Stimulated activated memory B cell treated with anti-CD40 and anti-IgM and Interleukin-4, amounts not matched to agents 10 μg/mL and 1 μg/mL and 100 μg/mL, for 72 hours (primary cell): ENCODE data around the gene WDFY4.
"Not testable (repeated sequence)": the region's sequence is repeated elsewhere in the genome, so short reads cannot be mapped to it uniquely, and the experiment has no call there.

Experiments used
- ATAC-seq: fragments of 150-1000 bp; cut with Tn5 transposase; 2 replicates; pipeline ENCODE4 v1.10.0; 2021
- H3K27ac Mint-ChIP-seq: one replicate; pipeline ENCODE4 v1.8.0; 2022; ENCODE audit warnings: mild to moderate bottlenecking, mixed read lengths
- H3K27me3 Mint-ChIP-seq: one replicate; pipeline ENCODE4 v1.8.0; 2022; ENCODE audit warnings: mixed read lengths
- H3K36me3 Mint-ChIP-seq: one replicate; pipeline ENCODE4 v1.8.0; 2022; ENCODE audit warnings: mixed read lengths
- H3K4me1 Mint-ChIP-seq: one replicate; pipeline ENCODE4 v1.8.0; 2022; ENCODE audit warnings: mixed read lengths
- H3K4me3 Mint-ChIP-seq: one replicate; pipeline ENCODE4 v1.8.0; 2022; ENCODE audit warnings: mild to moderate bottlenecking, moderate library complexity, mixed read lengths
- H3K9me3 Mint-ChIP-seq: one replicate; pipeline ENCODE4 v1.8.0; 2022; ENCODE audit warnings: mixed read lengths

WDFY4 gene

GRCh38 chr10:48684792-48685623 lies at the start of gene WDFY4:
Gene WDFY4 (plus strand): TSS chr10:48684873. CDS start chr10:48709733, 24,860 bp downstream.
- Mint-ChIP-seq H3K9me3 (peaks cover 2% of the 10 kb centered on the region), H3K27me3 (no peaks in the 10 kb centered on the region), H3K4me1 (peaks cover 60% of the 10 kb centered on the region), H3K27ac (peak within 1 kb of the TSS; percentile 97), H3K36me3 (peaks cover 46% of the 10 kb centered on the region), H3K4me3 (peak within 1 kb of the TSS; percentile 88)
- ATAC-seq = peak; percentile 88

- ATAC-seq = no peak
- Mint-ChIP-seq H3K4me1 (peaks cover 57% of the 10 kb centered on the region), H3K27ac (peak overlapping the region; percentile 61), H3K36me3 (peaks cover 6% of the 10 kb centered on the region), H3K9me3 (peaks cover 5% of the 10 kb centered on the region), H3K27me3 (peaks cover 39% of the 10 kb centered on the region), H3K4me3 (no peak overlapping the region)
Observed at GRCh38 chr10:48634984-48635557, 49.6 kb upstream of the WDFY4 start.

GRCh38 chr10:48636231-48636630 lies 48.4 kb upstream of the WDFY4 start:
- Mint-ChIP-seq H3K27ac (peak overlapping the region; percentile 61), H3K27me3 (peaks cover 39% of the 10 kb centered on the region), H3K4me3 (no peak overlapping the region), H3K4me1 (peaks cover 57% of the 10 kb centered on the region), H3K9me3 (peaks cover 5% of the 10 kb centered on the region), H3K36me3 (peaks cover 6% of the 10 kb centered on the region)
- no peak for ATAC-seq

GRCh38 chr10:48636901-48637300 lies 47.8 kb upstream of the WDFY4 start:
- H3K4me1 Mint-ChIP-seq = peaks cover 57% of the 10 kb centered on the region
- ATAC-seq = no peak
- no peak overlapping the region for H3K4me3 Mint-ChIP-seq

GRCh38 chr10:48638158-48638557 lies 46.5 kb upstream of the WDFY4 start:
- peaks cover 5% of the 10 kb centered on the region for H3K9me3 Mint-ChIP-seq
- H3K27ac Mint-ChIP-seq = no peak overlapping the region
- peaks cover 57% of the 10 kb centered on the region for H3K4me1 Mint-ChIP-seq
- H3K4me3 Mint-ChIP-seq = no peak overlapping the region
- H3K36me3 Mint-ChIP-seq = peaks cover 6% of the 10 kb centered on the region
- H3K27me3 Mint-ChIP-seq = peaks cover 29% of the 10 kb centered on the region
- no peak for ATAC-seq

More at GRCh38 chr10:48636901-48637300, 47.8 kb upstream of the WDFY4 start:
- Mint-ChIP-seq H3K27ac (peak overlapping the region; percentile 7), H3K27me3 (peaks cover 35% of the 10 kb centered on the region), H3K9me3 (peaks cover 5% of the 10 kb centered on the region), H3K36me3 (peaks cover 6% of the 10 kb centered on the region)

- Mint-ChIP-seq H3K4me3 (no peak overlapping the region), H3K36me3 (peaks cover 6% of the 10 kb centered on the region), H3K27ac (no peak overlapping the region), H3K27me3 (peaks cover 29% of the 10 kb centered on the region), H3K4me1 (peaks cover 50% of the 10 kb centered on the region), H3K9me3 (peaks cover 5% of the 10 kb centered on the region)
- no peak for ATAC-seq
Observed at GRCh38 chr10:48638739-48639527, 45.7 kb upstream of the WDFY4 start.

GRCh38 chr10:48639632-48640031 lies 45.0 kb upstream of the WDFY4 start:
- ATAC-seq = no peak
- Mint-ChIP-seq H3K4me3 (no peak overlapping the region), H3K27me3 (peaks cover 29% of the 10 kb centered on the region), H3K4me1 (peaks cover 43% of the 10 kb centered on the region), H3K9me3 (peaks cover 5% of the 10 kb centered on the region), H3K27ac (no peak overlapping the region), H3K36me3 (peaks cover 6% of the 10 kb centered on the region)

- peaks cover 36% of the 10 kb centered on the region for H3K4me1 Mint-ChIP-seq
- H3K36me3 Mint-ChIP-seq = peaks cover 6% of the 10 kb centered on the region
Observed at GRCh38 chr10:48640326-48640725, 44.3 kb upstream of the WDFY4 start.

GRCh38 chr10:48641099-48641690 lies 43.5 kb upstream of the WDFY4 start:
- peaks cover 27% of the 10 kb centered on the region for H3K4me1 Mint-ChIP-seq
- H3K27ac Mint-ChIP-seq, H3K36me3 Mint-ChIP-seq, H3K9me3 Mint-ChIP-seq, ATAC-seq, H3K4me3 Mint-ChIP-seq: not testable (repeated sequence)
- H3K27me3 Mint-ChIP-seq = peaks cover 29% of the 10 kb centered on the region

More at GRCh38 chr10:48640326-48640725, 44.3 kb upstream of the WDFY4 start:
- Mint-ChIP-seq H3K27me3 (peaks cover 29% of the 10 kb centered on the region), H3K4me3 (no peak overlapping the region), H3K27ac (no peak overlapping the region), H3K9me3 (peaks cover 5% of the 10 kb centered on the region)
- no peak for ATAC-seq

- Mint-ChIP-seq H3K4me1 (no peaks in the 10 kb centered on the region), H3K4me3 (no peak overlapping the region), H3K27ac (no peak overlapping the region), H3K36me3 (no peaks in the 10 kb centered on the region), H3K27me3 (no peaks in the 10 kb centered on the region), H3K9me3 (no peaks in the 10 kb centered on the region)
- ATAC-seq = no peak
Observed at GRCh38 chr10:48645600-48645999, 39.1 kb upstream of the WDFY4 start.

GRCh38 chr10:48647073-48647472 lies 37.6 kb upstream of the WDFY4 start:
- not testable (repeated sequence) for H3K9me3 Mint-ChIP-seq, H3K27me3 Mint-ChIP-seq, H3K4me3 Mint-ChIP-seq, H3K36me3 Mint-ChIP-seq, ATAC-seq, H3K27ac Mint-ChIP-seq
- H3K4me1 Mint-ChIP-seq = peaks cover 10% of the 10 kb centered on the region

GRCh38 chr10:48648172-48648942 lies 36.3 kb upstream of the WDFY4 start:
- H3K27ac Mint-ChIP-seq = no peak overlapping the region

GRCh38 chr10:48649349-48649944 lies 35.2 kb upstream of the WDFY4 start:
- H3K9me3 Mint-ChIP-seq = no peaks in the 10 kb centered on the region
- H3K4me3 Mint-ChIP-seq = no peak overlapping the region
- no peak for ATAC-seq
- peaks cover 5% of the 10 kb centered on the region for H3K27me3 Mint-ChIP-seq
- no peaks in the 10 kb centered on the region for H3K36me3 Mint-ChIP-seq
- H3K27ac Mint-ChIP-seq = no peak overlapping the region
- peaks cover 22% of the 10 kb centered on the region for H3K4me1 Mint-ChIP-seq

More at GRCh38 chr10:48648172-48648942, 36.3 kb upstream of the WDFY4 start:
- Mint-ChIP-seq H3K27me3 (no peaks in the 10 kb centered on the region), H3K36me3 (no peaks in the 10 kb centered on the region), H3K4me3 (no peak overlapping the region), H3K4me1 (peaks cover 19% of the 10 kb centered on the region), H3K9me3 (no peaks in the 10 kb centered on the region)
- ATAC-seq = no peak

- ATAC-seq = no peak
- Mint-ChIP-seq H3K9me3 (no peaks in the 10 kb centered on the region), H3K4me3 (no peak overlapping the region), H3K27me3 (peaks cover 14% of the 10 kb centered on the region), H3K27ac (no peak overlapping the region), H3K36me3 (no peaks in the 10 kb centered on the region), H3K4me1 (peaks cover 35% of the 10 kb centered on the region)
Observed at GRCh38 chr10:48651293-48651692, 33.4 kb upstream of the WDFY4 start.
